ENCODE measurements around the gene OGFOD1.

OGFOD1 gene

DNA sequence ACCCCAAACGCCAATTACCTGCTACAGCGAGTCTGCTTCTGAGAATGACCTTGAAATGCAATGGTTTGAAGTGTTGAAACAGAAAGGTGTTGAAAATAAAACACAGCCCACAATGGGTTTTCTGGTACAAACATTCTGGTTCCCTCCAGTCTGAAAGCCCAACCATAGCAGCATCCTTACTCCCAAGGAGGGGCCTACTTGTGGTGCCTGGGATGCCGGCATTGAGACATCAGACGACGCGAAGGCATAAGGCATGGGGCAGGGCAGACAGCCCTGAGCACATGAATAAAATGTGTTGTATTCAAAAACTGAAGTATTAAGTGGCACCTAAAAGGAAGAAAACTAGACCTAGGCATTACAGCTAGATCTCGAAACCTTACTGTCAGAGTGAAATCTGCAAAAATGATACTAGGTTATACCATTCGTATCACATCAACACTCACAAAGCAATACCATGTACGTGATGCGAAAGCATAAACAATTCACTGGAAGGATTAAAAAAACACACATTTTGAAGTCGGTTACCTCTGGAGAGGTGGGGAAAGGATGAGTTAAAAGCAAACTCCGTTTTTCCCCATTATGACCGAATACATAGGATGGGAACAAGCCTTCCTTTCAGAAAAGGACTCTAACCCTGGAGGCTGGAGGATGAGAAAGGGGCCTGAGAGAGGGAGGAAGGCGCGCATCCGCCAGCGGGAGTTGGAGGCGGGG lies 924 bp upstream of the OGFOD1 start:
- Histone ChIP-seq H3K36me3 (peaks cover 28% of the 10 kb centered on the region), H3K4me3 (ENCODE audit: low read depth in 1 of 2, low read length in 1 of 2) (peak overlapping the region; percentile 73 to 91), H3K4me1 (ENCODE audit: control insufficient read depth in 1 of 2, insufficient read depth in 1 of 2, low read depth in 1 of 2, low read length in 1 of 2) (peaks cover 22 to 24% of the 10 kb centered on the region in 2 experiments), H3K27ac (peak overlapping the region; percentile 72), H3K9me3 (no peaks in the 10 kb centered on the region), H3K27me3 (no peaks in the 10 kb centered on the region)
- no peak for TF ChIP-seq CTCF (IDR thresholded peaks at IDR 0.05)

- Histone ChIP-seq H3K36me3 (peaks cover 20% of the 10 kb centered on the region), H3K27ac (peak overlapping the region; percentile 72), H3K4me3 (ENCODE audit: low read depth in 1 of 2, low read length in 1 of 2) (peak overlapping the region; percentile 73 to 91), H3K27me3 (no peaks in the 10 kb centered on the region), H3K9me3 (no peaks in the 10 kb centered on the region), H3K4me1 (ENCODE audit: control insufficient read depth in 1 of 2, insufficient read depth in 1 of 2, low read depth in 1 of 2, low read length in 1 of 2) (peaks cover 22 to 24% of the 10 kb centered on the region in 2 experiments)
- TF ChIP-seq CTCF (IDR thresholded peaks at IDR 0.05) = no peak
Measured at GRCh38 chr16:56451753-56452689, 667 bp downstream of the OGFOD1 start.

GRCh38 chr16:56457927-56458470 lies 6.6 kb downstream of the OGFOD1 start:
- Histone ChIP-seq H3K27me3 (no peaks in the 10 kb centered on the region), H3K4me1 (ENCODE audit: control insufficient read depth in 1 of 2, insufficient read depth in 1 of 2, low read depth in 1 of 2, low read length in 1 of 2) (no peaks in the 10 kb centered on the region), H3K4me3 (ENCODE audit: low read depth in 1 of 2, low read length in 1 of 2) (no peak overlapping the region), H3K9me3 (no peaks in the 10 kb centered on the region), H3K27ac (no peak overlapping the region), H3K36me3 (peaks cover 57% of the 10 kb centered on the region)
- no peak for TF ChIP-seq CTCF (IDR thresholded peaks at IDR 0.05)

- H3K4me3 ChIP-seq (ENCODE audit: low read depth in 1 of 2, low read length in 1 of 2) = no peak overlapping the region
- H3K36me3 ChIP-seq = peaks cover 52% of the 10 kb centered on the region
- H3K27me3 ChIP-seq = no peaks in the 10 kb centered on the region
- H3K27ac ChIP-seq = no peak overlapping the region
- TF ChIP-seq CTCF (IDR thresholded peaks at IDR 0.05) = no peak
- H3K9me3 ChIP-seq = no peaks in the 10 kb centered on the region
- H3K4me1 ChIP-seq (ENCODE audit: control insufficient read depth in 1 of 2, insufficient read depth in 1 of 2, low read depth in 1 of 2, low read length in 1 of 2) = no peaks in the 10 kb centered on the region
Measured at GRCh38 chr16:56460101-56460500, 8.7 kb downstream of the OGFOD1 start.

GRCh38 chr16:56462064-56462796 lies 10.9 kb downstream of the OGFOD1 start:
- H3K27me3 ChIP-seq = no peaks in the 10 kb centered on the region
- no peak for TF ChIP-seq CTCF (IDR thresholded peaks at IDR 0.05)
- no peaks in the 10 kb centered on the region for H3K4me1 ChIP-seq (ENCODE audit: control insufficient read depth in 1 of 2, insufficient read depth in 1 of 2, low read depth in 1 of 2, low read length in 1 of 2)
- H3K9me3 ChIP-seq = no peaks in the 10 kb centered on the region
- H3K27ac ChIP-seq = no peak overlapping the region
- no peak overlapping the region for H3K4me3 ChIP-seq (ENCODE audit: low read depth in 1 of 2, low read length in 1 of 2)
- H3K36me3 ChIP-seq = peaks cover 58% of the 10 kb centered on the region

All from neutrophil (primary cell).